Activated naive CD8-positive, alpha-beta T cell (primary cell): ENCODE data around the gene PTPN18.

Source experiments
- H3K27ac Mint-ChIP-seq: one replicate; pipeline ENCODE4 v1.8.0; 2021; ENCODE audit warnings: mixed read lengths
- H3K27me3 Mint-ChIP-seq: one replicate; pipeline ENCODE4 v1.8.0; 2021; ENCODE audit warnings: mixed read lengths
- H3K36me3 Mint-ChIP-seq: one replicate; pipeline ENCODE4 v1.8.0; 2021; ENCODE audit warnings: mixed read lengths
- H3K4me1 Mint-ChIP-seq: one replicate; pipeline ENCODE4 v1.8.0; 2021; ENCODE audit warnings: low read depth, mixed read lengths
- H3K4me3 Mint-ChIP-seq: one replicate; pipeline ENCODE4 v1.8.0; 2021; ENCODE audit warnings: mild to moderate bottlenecking, mixed read lengths
- H3K9me3 Mint-ChIP-seq: one replicate; pipeline ENCODE4 v1.8.0; 2021; ENCODE audit warnings: low read depth, mixed read lengths

PTPN18 gene

DNA sequence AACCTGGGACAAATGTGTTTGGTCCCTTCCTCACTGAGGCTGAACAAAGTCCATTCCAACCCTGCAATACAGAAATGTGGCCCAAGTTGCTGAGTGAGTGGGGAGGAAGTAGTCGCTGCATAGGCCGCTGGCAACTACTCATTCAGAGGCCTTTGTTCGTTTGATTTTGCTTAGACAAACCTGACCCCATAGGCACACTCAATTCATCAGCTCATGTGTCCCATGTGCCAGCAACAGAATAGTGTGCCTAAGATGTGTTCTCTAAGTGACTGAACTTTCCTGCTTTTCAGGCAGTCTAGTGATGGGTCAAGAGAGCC lies 23.0 kb downstream of the PTPN18 start:
- H3K9me3 Mint-ChIP-seq = no peaks in the 10 kb centered on the region
- peaks cover 48% of the 10 kb centered on the region for H3K4me1 Mint-ChIP-seq
- H3K27ac Mint-ChIP-seq = no peak overlapping the region

DNA sequence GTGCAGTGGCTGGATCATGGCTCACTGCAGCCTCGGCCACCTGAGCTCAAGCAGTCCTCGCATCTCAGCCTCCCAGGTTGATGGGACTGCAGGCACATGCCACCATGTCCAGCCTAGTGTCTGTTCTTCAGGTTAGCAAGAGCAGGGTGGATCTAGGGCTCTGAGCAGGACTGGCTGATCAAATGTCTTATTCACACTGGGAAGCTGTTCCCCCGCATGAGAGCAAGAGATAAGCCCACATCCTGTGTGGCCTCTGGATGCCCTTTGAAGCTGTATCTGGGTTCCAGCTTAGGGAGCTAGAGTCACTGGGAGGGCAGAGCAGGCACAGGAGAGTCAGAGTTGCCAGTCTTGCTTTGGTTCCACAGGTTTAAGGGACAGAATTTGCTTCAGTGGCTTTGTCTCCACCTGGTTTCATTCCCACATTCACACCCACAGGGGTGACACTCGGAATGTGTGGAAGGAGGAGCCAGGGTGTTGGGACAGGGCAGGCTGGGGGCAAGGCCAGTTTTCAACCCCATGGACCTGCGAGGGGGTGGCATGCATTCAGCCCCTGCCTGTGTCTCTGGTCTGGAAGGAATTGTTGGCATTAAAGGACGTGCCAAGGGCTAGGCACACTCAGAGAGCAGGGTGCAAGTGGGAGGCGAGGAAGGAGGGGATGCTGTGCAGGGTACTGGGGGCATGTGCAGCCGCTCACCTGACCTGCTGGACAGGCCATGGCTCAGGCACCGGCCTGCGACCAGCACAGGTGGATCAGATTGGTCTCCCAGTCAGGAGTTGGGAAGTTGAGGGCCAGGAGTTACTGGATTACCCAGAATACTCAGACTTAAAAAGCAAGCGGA lies 24.5 kb downstream of the PTPN18 start:
- Mint-ChIP-seq H3K9me3 (no peaks in the 10 kb centered on the region), H3K4me1 (peaks cover 42% of the 10 kb centered on the region), H3K4me3 (no peak overlapping the region), H3K27me3 (no peaks in the 10 kb centered on the region), H3K36me3 (peaks cover 9% of the 10 kb centered on the region), H3K27ac (no peak overlapping the region)

More for the DNA sequence above, 23.0 kb downstream of the PTPN18 start:
- Mint-ChIP-seq H3K4me3 (no peak overlapping the region), H3K36me3 (peaks cover 11% of the 10 kb centered on the region), H3K27me3 (no peaks in the 10 kb centered on the region)

DNA sequence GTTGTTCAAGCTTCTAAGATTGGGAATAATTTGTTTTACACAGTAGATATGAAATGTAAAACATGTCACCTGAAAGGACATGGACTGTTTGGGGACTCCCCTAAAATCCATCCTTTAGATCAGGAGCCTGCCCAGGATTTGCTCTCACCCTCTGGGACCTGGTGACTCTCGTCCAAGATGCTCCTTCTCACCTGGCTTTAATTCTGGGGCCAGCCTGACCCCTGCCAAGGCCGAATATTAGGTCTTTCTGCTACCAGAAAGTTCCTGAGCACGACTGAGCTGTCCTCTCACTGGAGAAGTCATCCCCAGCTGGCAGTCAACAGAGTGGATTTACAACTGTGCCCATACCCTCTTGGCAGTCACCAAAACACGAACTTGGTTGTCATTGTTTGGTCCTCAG lies 25.3 kb downstream of the PTPN18 start:
- H3K9me3 Mint-ChIP-seq = no peaks in the 10 kb centered on the region
- peaks cover 38% of the 10 kb centered on the region for H3K4me1 Mint-ChIP-seq

DNA sequence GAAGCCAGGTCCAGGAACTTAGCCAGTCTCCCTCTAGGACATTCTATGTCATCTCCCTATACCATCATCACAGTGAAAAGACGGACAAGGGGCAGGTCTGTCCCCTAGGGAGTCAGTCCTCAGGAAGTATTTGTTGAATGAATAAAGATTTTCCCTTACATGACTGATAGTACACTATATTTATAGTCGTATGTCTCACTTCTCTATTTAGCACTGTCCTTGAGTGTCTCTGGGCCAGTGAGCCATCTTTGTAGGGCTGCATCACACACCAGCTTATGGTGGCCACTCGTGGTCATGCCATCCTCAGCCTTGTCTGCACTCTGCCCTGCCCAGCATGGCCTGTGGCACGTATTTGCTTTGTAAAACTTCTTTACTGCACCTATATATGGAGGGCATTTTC lies 25.8 kb downstream of the PTPN18 start:
- Mint-ChIP-seq H3K27ac (no peak overlapping the region), H3K4me1 (peaks cover 33% of the 10 kb centered on the region)

More for the DNA sequence above, 25.3 kb downstream of the PTPN18 start:
- no peaks in the 10 kb centered on the region for H3K27me3 Mint-ChIP-seq
- H3K4me3 Mint-ChIP-seq = no peak overlapping the region
- H3K27ac Mint-ChIP-seq = no peak overlapping the region
- peaks cover 3% of the 10 kb centered on the region for H3K36me3 Mint-ChIP-seq

DNA sequence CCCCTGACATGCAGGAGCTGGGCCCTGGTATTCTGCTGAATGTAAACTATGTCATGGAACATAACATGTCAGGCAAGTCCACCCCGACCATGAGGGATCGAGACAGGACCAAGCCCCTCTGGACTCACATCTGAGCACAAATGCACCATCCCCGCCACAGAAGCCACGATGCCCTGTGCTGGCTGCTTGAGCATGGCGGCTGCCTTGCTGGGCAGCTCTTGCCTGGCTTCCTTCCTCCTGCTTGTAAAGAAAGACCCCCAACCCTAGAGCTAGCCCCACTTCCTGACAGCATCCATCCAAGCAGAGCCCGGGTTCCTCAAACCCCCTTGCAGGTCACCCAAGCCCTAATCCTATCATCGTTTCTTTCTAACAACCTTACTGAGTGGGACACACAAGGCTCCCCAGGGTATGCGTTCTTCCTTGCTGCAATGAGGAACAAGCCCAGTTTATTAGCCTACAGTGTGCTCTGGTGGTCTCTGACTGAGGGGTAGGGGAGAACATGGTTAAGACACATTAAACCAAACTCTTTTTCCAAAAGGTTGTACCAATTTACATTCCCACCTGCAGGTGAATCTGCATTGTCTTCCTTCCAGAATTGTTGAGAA lies 26.6 kb downstream of the PTPN18 start:
- Mint-ChIP-seq H3K4me3 (no peak overlapping the region), H3K36me3 (peaks cover 2% of the 10 kb centered on the region), H3K4me1 (peaks cover 28% of the 10 kb centered on the region), H3K9me3 (no peaks in the 10 kb centered on the region), H3K27ac (no peak overlapping the region), H3K27me3 (no peaks in the 10 kb centered on the region)

More for the DNA sequence above, 25.8 kb downstream of the PTPN18 start:
- Mint-ChIP-seq H3K36me3 (peaks cover 2% of the 10 kb centered on the region), H3K4me3 (no peak overlapping the region), H3K9me3 (no peaks in the 10 kb centered on the region), H3K27me3 (no peaks in the 10 kb centered on the region)

GRCh38 chr2:130385709-130386108 lies 29.9 kb downstream of the PTPN18 start:
- H3K4me1 Mint-ChIP-seq = peaks cover 6% of the 10 kb centered on the region
- no peak overlapping the region for H3K4me3 Mint-ChIP-seq
- no peaks in the 10 kb centered on the region for H3K9me3 Mint-ChIP-seq
- peaks cover 4% of the 10 kb centered on the region for H3K36me3 Mint-ChIP-seq
- no peaks in the 10 kb centered on the region for H3K27me3 Mint-ChIP-seq
- no peak overlapping the region for H3K27ac Mint-ChIP-seq

- H3K36me3 Mint-ChIP-seq = peaks cover 2% of the 10 kb centered on the region
- peaks cover 3% of the 10 kb centered on the region for H3K27me3 Mint-ChIP-seq
- no peaks in the 10 kb centered on the region for H3K9me3 Mint-ChIP-seq
- H3K4me1 Mint-ChIP-seq = peaks cover 12% of the 10 kb centered on the region
- no peak overlapping the region for H3K27ac Mint-ChIP-seq
- H3K4me3 Mint-ChIP-seq = no peak overlapping the region
These were observed 31.2 kb downstream of the PTPN18 start for GRCh38 chr2:130387071-130387400.

- H3K9me3 Mint-ChIP-seq = no peaks in the 10 kb centered on the region
- H3K27ac Mint-ChIP-seq = no peak overlapping the region
- peaks cover 2% of the 10 kb centered on the region for H3K36me3 Mint-ChIP-seq
- peaks cover 3% of the 10 kb centered on the region for H3K27me3 Mint-ChIP-seq
- H3K4me3 Mint-ChIP-seq = no peak overlapping the region
- H3K4me1 Mint-ChIP-seq = peaks cover 15% of the 10 kb centered on the region
These were observed 31.9 kb downstream of the PTPN18 start for GRCh38 chr2:130387804-130388203.

- no peak overlapping the region for H3K4me3 Mint-ChIP-seq
- no peaks in the 10 kb centered on the region for H3K9me3 Mint-ChIP-seq
- peaks cover 15% of the 10 kb centered on the region for H3K4me1 Mint-ChIP-seq
- peaks cover 4% of the 10 kb centered on the region for H3K27me3 Mint-ChIP-seq
- H3K36me3 Mint-ChIP-seq = peaks cover 2% of the 10 kb centered on the region
- H3K27ac Mint-ChIP-seq = no peak overlapping the region
These were observed 32.5 kb downstream of the PTPN18 start for GRCh38 chr2:130388221-130388907.

DNA sequence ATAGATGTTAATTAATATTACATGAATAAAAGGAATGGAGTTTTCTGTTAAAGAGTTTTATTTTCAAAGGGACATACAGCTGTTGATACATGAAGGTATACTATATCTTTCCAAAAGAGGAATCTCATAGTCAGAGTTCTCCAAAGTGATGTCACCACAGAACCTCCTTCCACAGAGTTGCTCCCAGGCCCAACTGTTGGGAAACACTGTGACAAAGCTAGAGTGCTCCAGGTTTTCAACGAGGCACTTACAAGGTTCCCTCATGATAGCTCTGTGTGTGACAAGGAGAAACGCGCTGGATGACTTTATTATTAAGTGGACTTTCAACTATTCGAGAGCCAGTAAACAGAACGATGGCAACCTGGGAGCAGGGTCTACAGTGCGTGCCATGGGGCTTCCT lies 33.5 kb downstream of the PTPN18 start:
- H3K27me3 Mint-ChIP-seq = peaks cover 8% of the 10 kb centered on the region
- peaks cover 15% of the 10 kb centered on the region for H3K4me1 Mint-ChIP-seq
- H3K4me3 Mint-ChIP-seq = no peak overlapping the region
- H3K36me3 Mint-ChIP-seq = peaks cover 5% of the 10 kb centered on the region
- no peak overlapping the region for H3K27ac Mint-ChIP-seq
- no peaks in the 10 kb centered on the region for H3K9me3 Mint-ChIP-seq

- Mint-ChIP-seq H3K27me3 (peaks cover 11% of the 10 kb centered on the region), H3K4me1 (peaks cover 15% of the 10 kb centered on the region), H3K9me3 (no peaks in the 10 kb centered on the region), H3K36me3 (peaks cover 5% of the 10 kb centered on the region), H3K27ac (no peak overlapping the region), H3K4me3 (peak overlapping the region; percentile 30)
These were observed 33.9 kb downstream of the PTPN18 start for GRCh38 chr2:130389783-130390182.

GRCh38 chr2:130390460-130391057 lies 34.7 kb downstream of the PTPN18 start:
- Mint-ChIP-seq H3K27me3 (peaks cover 11% of the 10 kb centered on the region), H3K27ac (no peak overlapping the region), H3K4me3 (peak overlapping the region; percentile 95), H3K9me3 (no peaks in the 10 kb centered on the region), H3K36me3 (peaks cover 5% of the 10 kb centered on the region), H3K4me1 (peaks cover 15% of the 10 kb centered on the region)

DNA sequence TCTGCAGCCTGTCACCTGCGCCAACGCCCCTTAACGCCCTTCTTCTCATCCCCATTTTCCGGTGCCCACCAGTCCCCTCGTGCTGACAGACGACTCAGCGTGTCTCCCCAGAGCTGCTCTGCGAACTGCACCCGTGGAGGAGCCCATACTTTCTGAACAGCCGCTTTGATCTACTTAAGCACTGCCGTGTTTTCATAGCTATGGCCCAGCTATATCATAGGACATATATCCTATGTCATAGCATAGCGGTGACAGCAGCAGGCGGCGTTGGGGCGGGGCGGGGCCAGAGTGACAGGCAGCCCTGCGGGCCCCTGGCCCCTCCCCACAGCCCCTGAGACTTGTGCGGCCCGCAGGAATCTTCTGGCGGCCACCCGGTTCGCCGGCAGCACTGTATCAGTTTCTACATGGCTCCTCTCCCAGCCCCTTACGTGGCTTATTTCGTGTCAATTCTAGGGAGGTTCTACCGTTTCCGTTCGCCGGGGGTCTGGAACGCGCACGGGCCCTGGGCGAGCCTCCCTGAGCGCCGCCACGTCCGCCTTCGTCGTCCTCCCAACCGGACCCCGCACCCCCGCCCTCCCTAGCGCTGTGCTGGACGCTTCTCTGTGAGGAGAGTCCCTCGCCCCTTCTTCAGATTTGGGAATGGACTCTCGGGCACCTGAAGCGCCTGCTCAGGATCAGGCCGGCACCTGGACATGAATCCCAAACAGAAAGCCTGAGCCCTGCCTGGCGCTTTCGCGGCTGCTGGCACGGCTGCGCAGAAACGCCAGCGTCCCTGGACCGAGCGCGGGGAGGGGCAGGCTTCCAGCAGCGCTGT lies 35.4 kb downstream of the PTPN18 start:
- Mint-ChIP-seq H3K4me1 (peaks cover 15% of the 10 kb centered on the region), H3K27ac (peak overlapping the region; percentile 81), H3K4me3 (peak overlapping the region; percentile 95), H3K27me3 (peaks cover 11% of the 10 kb centered on the region), H3K9me3 (no peaks in the 10 kb centered on the region), H3K36me3 (peaks cover 5% of the 10 kb centered on the region)

GRCh38 chr2:130391872-130392670 lies 36.2 kb downstream of the PTPN18 start:
- Mint-ChIP-seq H3K4me3 (peak overlapping the region; percentile 95), H3K27ac (no peak overlapping the region), H3K36me3 (peaks cover 5% of the 10 kb centered on the region), H3K9me3 (no peaks in the 10 kb centered on the region), H3K4me1 (peaks cover 13% of the 10 kb centered on the region), H3K27me3 (peaks cover 11% of the 10 kb centered on the region)
